ENCODE measurements around the gene ELP1. TPM values are rescaled to one million over a fixed set of nuclear protein-coding genes. Genes with fewer than 3 reads are reported as not detected.

Gene ELP1
- total and polyA plus RNA-seq, 3 experiments from 2014 or later, result 20.2 to 38.7 (median 36.2) TPM

DNA sequence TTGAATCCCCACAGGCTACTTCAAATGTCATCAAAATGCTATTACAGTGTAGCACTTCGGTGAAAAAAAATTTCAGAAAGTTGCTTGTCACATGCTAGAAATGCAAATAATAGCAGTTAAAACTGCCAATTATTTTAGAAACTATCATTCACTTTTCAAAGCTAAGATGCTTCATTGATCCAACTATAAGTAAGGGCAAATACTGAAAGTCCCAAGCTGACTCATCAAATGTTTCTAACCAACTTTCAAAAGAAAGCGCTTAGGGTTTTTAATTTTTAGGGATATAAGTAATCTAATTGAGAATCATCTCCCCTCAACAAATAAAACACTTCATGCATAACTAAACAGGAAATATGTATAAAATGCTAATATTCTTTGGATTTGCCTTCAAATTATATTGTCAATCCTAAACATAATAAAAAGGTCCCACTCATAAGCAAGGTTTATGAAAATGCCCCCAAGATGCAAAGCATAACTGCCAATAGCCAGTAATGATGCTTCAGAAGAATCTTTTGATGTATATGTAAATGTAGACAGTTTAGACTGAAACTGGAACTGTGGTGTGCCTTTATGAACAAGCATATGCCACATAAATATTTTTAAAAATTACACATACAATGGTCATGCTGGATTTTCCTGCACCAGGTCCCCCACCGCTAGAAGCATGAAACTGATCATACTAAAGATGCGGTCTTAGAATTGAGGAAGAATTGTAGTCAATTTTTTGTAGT is 59.7 kb downstream of the ELP1 start:
- Histone ChIP-seq H3K4me3 (ENCODE audit: low read length) (no peak overlapping the region), H3K9me3 (ENCODE audit: low read length) (no peaks in the 10 kb centered on the region), H3K27ac (ENCODE audit: low read depth, low read length) (no peak overlapping the region), H3K36me3 (ENCODE audit: insufficient read depth, low read length) (peaks cover 26% of the 10 kb centered on the region), H3K27me3 (ENCODE audit: insufficient read depth, low read length, poor library complexity, severe bottlenecking) (no peaks in the 10 kb centered on the region), H3K4me1 (ENCODE audit: insufficient read depth, low read length) (no peaks in the 10 kb centered on the region)
- Mint-ChIP-seq H3K27me3 (no peaks in the 10 kb centered on the region), H3K9me3 (no peaks in the 10 kb centered on the region), H3K4me3 (no peak overlapping the region), H3K36me3 (peaks cover 26 to 92% (median 44%) of the 10 kb centered on the region in 3 donors), H3K4me1 (no peaks in the 10 kb centered on the region), H3K27ac (peak overlapping the region in 1 of 8 donors; percentile 46)
- ChIA-PET POLR2A (no interaction called here), CTCF (no interaction called here)
- no peak for DNase-seq

- Mint-ChIP-seq H3K9me3 (no peaks in the 10 kb centered on the region), H3K4me3 (no peak overlapping the region), H3K4me1 (no peaks in the 10 kb centered on the region), H3K27me3 (no peaks in the 10 kb centered on the region), H3K27ac (peak overlapping the region in 2 of 8 donors; percentile 34 to 68), H3K36me3 (peaks cover 25 to 64% (median 34%) of the 10 kb centered on the region in 3 donors)
- Histone ChIP-seq H3K9me3 (ENCODE audit: low read length) (no peaks in the 10 kb centered on the region), H3K4me3 (ENCODE audit: low read length) (no peak overlapping the region), H3K27ac (ENCODE audit: low read depth, low read length) (no peak overlapping the region), H3K4me1 (ENCODE audit: insufficient read depth, low read length) (no peaks in the 10 kb centered on the region), H3K36me3 (ENCODE audit: insufficient read depth, low read length) (peaks cover 5% of the 10 kb centered on the region), H3K27me3 (ENCODE audit: insufficient read depth, low read length, poor library complexity, severe bottlenecking) (no peaks in the 10 kb centered on the region)
- ChIA-PET POLR2A (no interaction called here), CTCF (no interaction called here)
- no peak for DNase-seq
These were observed 64.7 kb downstream of the ELP1 start for GRCh38 chr9:108869092-108869725.

DNA sequence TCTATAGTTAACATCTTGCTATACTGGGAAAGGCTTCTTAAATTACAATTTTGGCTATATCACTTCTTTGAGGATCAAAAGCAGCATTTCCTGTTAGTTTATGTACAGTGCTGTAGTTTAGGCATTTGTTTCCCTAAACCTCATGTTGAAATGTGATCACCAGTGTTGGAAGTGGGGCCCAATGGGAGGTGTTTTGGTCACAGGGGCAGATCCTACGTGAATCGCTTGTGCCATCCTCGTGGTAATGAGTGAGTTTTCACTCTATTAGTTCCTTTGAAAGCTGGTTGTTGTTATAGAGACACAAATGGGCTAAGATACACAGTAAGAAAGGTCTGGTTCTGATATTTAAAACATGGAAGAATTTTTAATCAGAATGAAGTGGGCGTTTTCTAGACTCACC is 66.1 kb downstream of the ELP1 start:
- H3K27me3 Mint-ChIP-seq, result no peaks in the 10 kb centered on the region
- Histone ChIP-seq H3K9me3 (ENCODE audit: low read length) (no peaks in the 10 kb centered on the region), H3K4me3 (ENCODE audit: low read length) (no peak overlapping the region), H3K27me3 (ENCODE audit: insufficient read depth, low read length, poor library complexity, severe bottlenecking) (no peaks in the 10 kb centered on the region), H3K27ac (ENCODE audit: low read depth, low read length) (no peak overlapping the region), H3K36me3 (ENCODE audit: insufficient read depth, low read length) (peaks cover 5% of the 10 kb centered on the region), H3K4me1 (ENCODE audit: insufficient read depth, low read length) (no peaks in the 10 kb centered on the region)
- peak overlapping the region in 1 of 8 donors; percentile 10 for H3K27ac Mint-ChIP-seq
- no peak overlapping the region for H3K4me3 Mint-ChIP-seq
- POLR2A ChIA-PET, result no interaction called here
- DNase-seq, result no peak
- CTCF ChIA-PET, result no interaction called here
- H3K4me1 Mint-ChIP-seq, result no peaks in the 10 kb centered on the region
- H3K9me3 Mint-ChIP-seq, result no peaks in the 10 kb centered on the region
- peaks cover 21 to 50% (median 30%) of the 10 kb centered on the region in 3 donors for H3K36me3 Mint-ChIP-seq

- Mint-ChIP-seq H3K27ac (peak overlapping the region in 3 of 8 donors; percentile 2 to 60 (median 5)), H3K9me3 (no peaks in the 10 kb centered on the region), H3K4me1 (no peaks in the 10 kb centered on the region), H3K36me3 (peaks cover 21 to 45% (median 29%) of the 10 kb centered on the region in 3 donors), H3K27me3 (no peaks in the 10 kb centered on the region), H3K4me3 (no peak overlapping the region)
- no peaks in the 10 kb centered on the region for H3K9me3 ChIP-seq (ENCODE audit: low read length)
- H3K4me3 ChIP-seq (ENCODE audit: low read length), result no peak overlapping the region
- CTCF ChIA-PET, result no interaction called here
- POLR2A ChIA-PET, result no interaction called here
- H3K27ac ChIP-seq (ENCODE audit: low read depth, low read length), result no peak overlapping the region
- no peaks in the 10 kb centered on the region for H3K4me1 ChIP-seq (ENCODE audit: insufficient read depth, low read length)
- H3K36me3 ChIP-seq (ENCODE audit: insufficient read depth, low read length), result peaks cover 5% of the 10 kb centered on the region
- H3K27me3 ChIP-seq (ENCODE audit: insufficient read depth, low read length, poor library complexity, severe bottlenecking), result no peaks in the 10 kb centered on the region
- no peak for DNase-seq
These were observed 66.8 kb downstream of the ELP1 start for GRCh38 chr9:108867116-108867515.

GRCh38 chr9:108866001-108866420 is 67.9 kb downstream of the ELP1 start:
- H3K27ac Mint-ChIP-seq, result peak overlapping the region in 2 of 8 donors; percentile 23 to 56

GRCh38 chr9:108865037-108865436 is 68.9 kb downstream of the ELP1 start:
- H3K36me3 Mint-ChIP-seq, result peaks cover 7 to 25% (median 16%) of the 10 kb centered on the region in 3 donors
- H3K9me3 ChIP-seq (ENCODE audit: low read length), result no peaks in the 10 kb centered on the region
- no peak overlapping the region for H3K4me3 ChIP-seq (ENCODE audit: low read length)
- H3K27ac ChIP-seq (ENCODE audit: low read depth, low read length), result no peak overlapping the region
- CTCF ChIA-PET, result no interaction called here
- POLR2A ChIA-PET, result no interaction called here
- H3K27ac Mint-ChIP-seq, result no peak overlapping the region
- H3K4me3 Mint-ChIP-seq, result no peak overlapping the region
- no peaks in the 10 kb centered on the region for H3K9me3 Mint-ChIP-seq
- H3K4me1 Mint-ChIP-seq, result no peaks in the 10 kb centered on the region
- no peaks in the 10 kb centered on the region for H3K4me1 ChIP-seq (ENCODE audit: insufficient read depth, low read length)
- DNase-seq, result no peak
- no peaks in the 10 kb centered on the region for H3K27me3 Mint-ChIP-seq
- H3K36me3 ChIP-seq (ENCODE audit: insufficient read depth, low read length), result no peaks in the 10 kb centered on the region
- H3K27me3 ChIP-seq (ENCODE audit: insufficient read depth, low read length, poor library complexity, severe bottlenecking), result no peaks in the 10 kb centered on the region

More at GRCh38 chr9:108866001-108866420, 67.9 kb downstream of the ELP1 start:
- H3K36me3 ChIP-seq (ENCODE audit: insufficient read depth, low read length), result no peaks in the 10 kb centered on the region
- H3K4me3 ChIP-seq (ENCODE audit: low read length), result no peak overlapping the region
- no peaks in the 10 kb centered on the region for H3K27me3 ChIP-seq (ENCODE audit: insufficient read depth, low read length, poor library complexity, severe bottlenecking)
- Mint-ChIP-seq H3K4me3 (no peak overlapping the region), H3K36me3 (peaks cover 15 to 34% (median 22%) of the 10 kb centered on the region in 3 donors), H3K27me3 (no peaks in the 10 kb centered on the region), H3K4me1 (no peaks in the 10 kb centered on the region), H3K9me3 (no peaks in the 10 kb centered on the region)
- POLR2A ChIA-PET, result no interaction called here
- no peak overlapping the region for H3K27ac ChIP-seq (ENCODE audit: low read depth, low read length)
- CTCF ChIA-PET, result no interaction called here
- DNase-seq, result no peak
- no peaks in the 10 kb centered on the region for H3K9me3 ChIP-seq (ENCODE audit: low read length)
- H3K4me1 ChIP-seq (ENCODE audit: insufficient read depth, low read length), result no peaks in the 10 kb centered on the region

GRCh38 chr9:108864446-108864845 is 69.5 kb downstream of the ELP1 start:
- Histone ChIP-seq H3K36me3 (ENCODE audit: insufficient read depth, low read length) (no peaks in the 10 kb centered on the region), H3K4me1 (ENCODE audit: insufficient read depth, low read length) (no peaks in the 10 kb centered on the region), H3K27ac (ENCODE audit: low read depth, low read length) (no peak overlapping the region), H3K27me3 (ENCODE audit: insufficient read depth, low read length, poor library complexity, severe bottlenecking) (no peaks in the 10 kb centered on the region), H3K4me3 (ENCODE audit: low read length) (no peak overlapping the region), H3K9me3 (ENCODE audit: low read length) (no peaks in the 10 kb centered on the region)
- no peak overlapping the region for H3K27ac Mint-ChIP-seq
- no peaks in the 10 kb centered on the region for H3K27me3 Mint-ChIP-seq
- ChIA-PET POLR2A (no interaction called here), CTCF (no interaction called here)
- H3K9me3 Mint-ChIP-seq, result no peaks in the 10 kb centered on the region
- H3K36me3 Mint-ChIP-seq, result peaks cover 6 to 23% (median 15%) of the 10 kb centered on the region in 3 donors
- no peak for DNase-seq
- H3K4me3 Mint-ChIP-seq, result no peak overlapping the region
- H3K4me1 Mint-ChIP-seq, result no peaks in the 10 kb centered on the region

GRCh38 chr9:108863891-108864290 is 70.0 kb downstream of the ELP1 start:
- Mint-ChIP-seq H3K27me3 (peaks cover 0 to 4% of the 10 kb centered on the region in 2 donors), H3K4me3 (no peak overlapping the region), H3K36me3 (peaks cover 6 to 18% (median 14%) of the 10 kb centered on the region in 3 donors), H3K9me3 (no peaks in the 10 kb centered on the region), H3K27ac (no peak overlapping the region), H3K4me1 (no peaks in the 10 kb centered on the region)
- H3K4me1 ChIP-seq (ENCODE audit: insufficient read depth, low read length), result no peaks in the 10 kb centered on the region
- DNase-seq, result no peak
- no peaks in the 10 kb centered on the region for H3K9me3 ChIP-seq (ENCODE audit: low read length)
- no peak overlapping the region for H3K4me3 ChIP-seq (ENCODE audit: low read length)
- CTCF ChIA-PET, result no interaction called here
- no peaks in the 10 kb centered on the region for H3K27me3 ChIP-seq (ENCODE audit: insufficient read depth, low read length, poor library complexity, severe bottlenecking)
- POLR2A ChIA-PET, result no interaction called here
- no peak overlapping the region for H3K27ac ChIP-seq (ENCODE audit: low read depth, low read length)
- H3K36me3 ChIP-seq (ENCODE audit: insufficient read depth, low read length), result no peaks in the 10 kb centered on the region
